Activated CD4-positive, alpha-beta T cell treated with anti-CD3 and anti-CD28 coated beads for 4 hours (primary cell): ENCODE measurements around the gene HNRNPA3.
A peak's percentile ranks its signal among the peaks of the same experiment; 100 is the strongest.
"Not testable (repeated sequence)": the region's sequence is repeated elsewhere in the genome, so short reads cannot be mapped to it uniquely, and the experiment has no call there.

Experiments
- DNase-seq, 2 donors: peaks; one replicate each; pipeline ENCODE4 v3.0.0-alpha.2; 2020

Gene HNRNPA3

DNA sequence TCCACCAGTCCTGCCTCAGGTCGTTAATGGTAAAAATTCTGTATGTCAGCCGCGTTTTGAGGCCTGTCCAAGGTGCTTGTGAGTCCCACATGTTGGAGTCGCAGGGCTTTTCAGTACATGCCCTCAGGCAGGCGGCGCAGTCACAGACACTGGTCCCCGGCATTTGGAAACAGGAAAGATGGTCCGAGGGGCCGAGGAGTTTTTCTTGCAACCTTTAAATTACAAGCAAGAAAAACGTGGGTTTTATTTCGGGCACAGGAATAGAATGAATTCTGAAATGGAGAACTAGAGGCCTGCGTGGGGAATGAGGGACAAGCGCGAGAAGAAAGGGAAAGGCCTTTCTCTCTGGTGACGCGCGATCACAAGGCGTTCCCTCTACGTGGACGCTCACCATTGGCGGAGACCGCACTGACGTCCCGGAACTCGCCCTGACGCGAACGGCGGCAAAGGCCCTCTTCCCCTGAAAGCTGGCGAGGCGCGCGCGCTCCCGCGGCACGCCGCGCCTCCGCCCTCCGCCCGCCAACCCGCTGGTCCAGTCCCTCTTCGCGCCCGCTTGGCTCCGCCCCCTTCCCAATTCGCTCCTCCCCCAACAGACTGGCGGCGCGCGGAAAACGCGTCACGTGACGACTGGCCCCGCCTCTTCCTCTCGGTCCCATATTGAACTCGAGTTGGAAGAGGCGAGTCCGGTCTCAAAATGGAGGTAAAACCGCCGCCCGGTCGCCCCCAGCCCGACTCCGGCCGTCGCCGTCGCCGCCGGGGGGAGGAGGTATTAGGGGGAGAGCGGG, at the start of gene HNRNPA3:
Gene HNRNPA3 (plus strand): TSS at position 689 of the 785 bp plus-strand sequence. CDS start 6 bp downstream, at position 695.
- DNase-seq: peak; percentile 99 to 100

DNA sequence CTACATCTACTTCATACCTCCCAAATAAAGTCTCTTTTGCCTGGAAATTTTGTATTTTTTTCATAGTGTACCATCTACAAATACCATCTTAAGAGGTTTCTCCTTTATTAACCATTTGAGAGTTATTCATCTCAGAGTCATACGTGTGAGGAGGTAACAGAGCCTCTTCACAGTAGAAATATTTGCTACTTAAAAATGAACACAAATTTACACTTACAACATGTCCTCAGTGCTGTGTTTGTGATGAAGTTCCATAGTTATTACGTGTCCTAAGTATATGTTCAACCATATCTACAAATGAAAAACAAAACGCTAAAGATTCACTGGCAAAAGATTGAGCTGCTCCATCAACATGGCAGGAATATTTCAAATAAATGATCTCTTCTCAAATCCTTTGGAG, 48.5 kb upstream of the HNRNPA3 start:
- DNase-seq: no peak

DNA sequence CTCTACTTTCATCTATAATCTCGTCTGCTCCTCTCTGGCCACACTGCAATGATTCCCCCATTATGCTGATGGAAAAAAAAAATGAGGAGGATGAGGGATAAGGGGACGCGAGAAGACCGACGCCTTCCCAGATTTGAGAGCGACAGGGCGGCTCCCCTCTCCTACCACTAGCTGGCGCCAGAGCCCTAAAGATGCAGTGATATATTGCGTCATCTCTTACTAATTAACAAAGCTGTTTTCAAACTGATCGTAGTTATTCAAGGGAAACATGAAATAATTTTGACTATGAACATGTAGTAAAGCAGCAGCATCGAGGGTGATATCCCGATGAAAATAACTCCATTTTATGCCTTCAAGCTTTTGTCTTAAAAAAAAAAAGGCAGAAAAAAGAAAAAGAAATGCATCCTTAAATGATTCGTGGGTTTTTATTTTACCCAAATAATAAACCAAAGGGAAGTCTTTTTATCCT, 48.0 kb upstream of the HNRNPA3 start:
- peak; percentile 74 to 88 for DNase-seq

DNA sequence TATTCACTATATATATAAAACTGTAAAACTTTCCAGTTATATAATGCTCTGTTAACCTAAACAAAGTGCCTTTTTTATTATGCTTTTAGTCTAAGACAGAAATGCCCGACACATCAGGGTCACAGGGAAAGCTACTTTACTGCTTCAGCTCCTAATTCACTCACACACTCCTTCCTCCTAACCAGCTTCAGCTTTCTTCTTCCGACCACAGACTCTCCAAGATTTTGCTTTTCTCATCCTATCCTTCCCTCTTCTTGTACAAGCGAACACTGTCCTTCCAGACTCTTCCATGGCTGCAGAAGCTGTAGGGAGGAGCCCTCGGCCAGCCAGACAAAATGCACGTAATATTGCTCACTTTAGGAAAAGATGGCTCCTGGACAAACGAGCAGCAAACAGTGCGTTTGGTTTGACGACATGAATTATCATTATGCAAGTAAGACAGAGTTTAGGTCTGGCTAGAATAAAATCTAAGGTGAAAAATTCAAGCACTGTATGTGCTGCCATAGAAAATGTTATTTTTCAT, 47.5 kb upstream of the HNRNPA3 start:
- DNase-seq: no peak

DNA sequence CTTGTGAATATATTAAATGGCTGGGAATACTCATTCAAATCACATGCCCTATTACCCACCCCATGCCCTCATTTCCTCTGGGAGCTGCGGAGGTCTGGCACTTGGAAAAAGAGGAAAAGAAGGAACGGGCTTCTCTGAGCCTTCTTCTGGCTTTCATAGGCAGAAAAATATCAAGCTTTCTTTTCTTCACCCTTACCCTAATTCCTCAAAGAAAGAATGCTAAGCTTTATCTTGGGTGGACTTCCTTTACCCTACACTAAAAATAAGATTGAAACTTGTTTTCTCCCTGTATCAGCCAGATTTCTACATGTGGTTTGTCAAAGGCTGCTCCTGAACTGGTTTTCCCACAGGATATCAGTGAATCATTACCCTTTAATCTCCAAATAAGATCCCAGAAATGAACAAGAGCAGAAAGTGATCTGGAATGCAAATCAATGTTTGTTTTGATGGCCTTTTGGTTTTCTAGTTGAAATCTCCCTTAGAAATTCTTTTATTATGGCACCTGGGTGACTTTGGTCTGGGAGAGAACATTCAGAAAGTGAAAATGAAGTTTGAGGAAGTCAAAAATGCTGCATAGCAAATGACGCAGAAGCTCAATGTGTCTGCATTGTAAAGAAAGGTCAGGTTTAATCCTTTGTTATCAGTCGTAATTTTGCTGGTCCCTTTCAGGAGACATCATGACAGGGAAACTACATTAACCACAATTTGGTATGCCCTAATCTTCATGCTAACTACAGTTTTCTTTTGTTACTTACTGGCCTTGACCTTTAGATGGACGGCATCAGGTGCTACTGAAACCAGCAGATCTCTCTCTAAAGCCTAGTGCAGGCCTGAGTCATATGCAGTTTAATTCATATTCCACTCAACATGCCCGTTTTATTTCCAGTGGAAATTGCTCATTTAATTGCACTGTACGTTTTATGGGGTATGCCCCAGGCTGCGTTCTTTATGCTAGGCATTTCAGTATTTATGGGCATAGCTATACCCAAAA, 46.6 kb upstream of the HNRNPA3 start:
- DNase-seq: peak; percentile 4 to 16

DNA sequence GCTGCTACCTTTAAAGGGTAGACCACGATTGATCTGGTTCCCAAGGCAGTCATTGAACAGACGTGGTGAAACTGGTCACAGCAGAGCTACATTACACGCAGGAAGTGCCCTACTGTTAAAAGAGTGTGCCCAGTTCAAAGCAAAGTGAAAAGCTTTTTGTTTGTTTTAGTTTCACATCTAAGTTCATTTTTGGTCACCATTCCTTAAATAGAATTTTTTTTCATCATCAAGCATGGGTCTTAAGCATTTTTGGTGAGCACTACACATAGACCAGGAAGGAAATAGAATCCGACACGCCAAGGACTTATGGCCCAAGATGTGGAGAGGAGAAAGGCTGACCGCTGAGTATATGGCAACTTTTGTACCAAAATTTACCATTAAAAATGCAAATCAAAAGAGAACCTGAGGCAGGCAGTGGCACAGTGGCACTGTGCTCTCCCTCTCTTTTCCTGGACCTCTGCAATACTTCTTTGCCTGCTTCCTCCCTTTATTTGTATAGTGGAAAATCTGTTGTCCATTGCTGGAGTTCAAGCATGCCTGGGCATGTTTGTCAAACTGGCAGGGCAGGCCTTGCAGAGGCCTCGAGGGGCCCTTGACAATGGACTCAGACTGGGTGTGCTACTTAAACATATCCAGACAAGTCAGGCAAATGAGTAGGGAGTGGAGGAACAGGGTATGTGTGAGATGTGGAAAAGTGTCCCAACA, 42.6 kb upstream of the HNRNPA3 start:
- DNase-seq: no peak

DNA sequence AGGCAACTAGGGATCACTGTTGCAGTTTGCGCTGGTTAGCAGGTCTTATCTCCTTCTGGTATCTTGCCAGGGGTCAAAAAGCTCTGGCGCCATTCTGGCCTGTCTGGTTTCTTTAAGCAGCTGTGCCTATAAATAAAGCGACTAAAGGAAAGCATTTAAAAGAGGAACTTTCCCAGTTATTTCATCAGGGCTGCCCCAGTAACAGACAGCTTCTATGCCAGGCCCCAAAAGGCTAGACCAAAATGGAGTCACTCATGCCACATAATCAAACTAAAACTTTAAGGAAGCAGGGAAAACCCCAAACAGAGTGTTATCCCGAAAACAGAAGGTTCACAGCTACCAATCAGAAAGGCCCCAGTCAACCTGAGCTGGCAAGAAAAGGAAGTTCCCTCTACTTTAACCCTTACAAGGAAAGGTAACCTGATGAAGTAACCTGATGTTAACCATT, 41.2 kb upstream of the HNRNPA3 start:
- DNase-seq: no peak

DNA sequence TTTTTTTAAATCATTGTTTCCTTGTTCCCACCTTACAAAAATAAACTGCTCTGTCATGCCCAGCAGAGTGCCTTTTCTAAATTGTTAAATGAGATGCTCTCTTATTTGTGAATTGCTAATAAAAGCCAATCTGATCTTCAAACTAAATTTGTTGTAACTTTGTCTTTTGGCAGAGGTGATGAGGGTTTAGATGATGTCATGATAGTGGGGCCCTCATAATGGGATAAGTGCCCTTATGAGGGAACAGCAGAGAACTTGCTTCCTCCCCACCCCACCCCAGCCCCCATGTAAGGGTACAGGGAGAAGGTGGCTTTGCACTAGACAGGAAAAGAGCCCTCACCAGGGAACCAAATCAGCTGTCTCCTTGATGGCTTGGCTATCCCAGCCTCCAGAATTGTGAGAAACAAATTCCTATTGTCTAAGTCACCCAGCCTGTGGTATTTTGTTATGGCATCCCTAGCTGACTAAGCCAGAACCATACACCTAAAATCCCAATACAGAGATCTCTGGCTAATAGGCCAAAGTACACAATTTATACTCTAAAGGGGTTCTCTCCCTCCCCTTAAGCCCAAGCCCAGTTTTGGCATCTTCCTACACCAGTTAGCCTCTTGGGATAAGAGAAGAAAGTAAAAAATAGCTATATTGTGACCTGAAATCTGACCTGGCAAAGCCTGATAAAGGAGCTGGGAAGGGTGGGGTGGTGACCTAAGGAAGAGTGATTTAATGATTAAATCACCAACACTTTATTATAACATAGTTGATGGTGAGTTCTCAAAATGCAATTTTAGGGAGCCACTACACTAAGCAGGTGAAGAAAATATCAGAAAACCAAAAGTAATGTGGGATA, 40.3 kb upstream of the HNRNPA3 start:
- no peak for DNase-seq

DNA sequence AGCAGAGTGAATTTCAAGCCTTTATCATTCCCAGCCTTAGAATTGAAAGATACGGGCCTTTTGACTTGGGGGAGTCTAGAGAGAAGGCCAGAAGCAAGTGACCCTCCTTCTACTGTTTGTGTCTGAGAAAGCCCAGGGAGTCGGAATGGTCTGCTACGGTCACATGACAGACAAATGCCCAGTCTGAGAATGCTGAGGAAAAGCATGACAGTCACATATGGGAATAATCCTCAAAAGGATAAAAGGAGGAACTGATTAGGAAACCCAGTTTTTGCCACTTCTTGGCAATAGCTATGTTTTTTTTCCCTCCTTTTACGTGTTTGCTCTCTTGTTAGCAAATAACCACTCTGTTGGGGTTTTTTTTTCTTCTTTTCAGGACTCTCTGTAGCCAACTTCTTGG, 38.1 kb upstream of the HNRNPA3 start:
- DNase-seq: no peak

DNA sequence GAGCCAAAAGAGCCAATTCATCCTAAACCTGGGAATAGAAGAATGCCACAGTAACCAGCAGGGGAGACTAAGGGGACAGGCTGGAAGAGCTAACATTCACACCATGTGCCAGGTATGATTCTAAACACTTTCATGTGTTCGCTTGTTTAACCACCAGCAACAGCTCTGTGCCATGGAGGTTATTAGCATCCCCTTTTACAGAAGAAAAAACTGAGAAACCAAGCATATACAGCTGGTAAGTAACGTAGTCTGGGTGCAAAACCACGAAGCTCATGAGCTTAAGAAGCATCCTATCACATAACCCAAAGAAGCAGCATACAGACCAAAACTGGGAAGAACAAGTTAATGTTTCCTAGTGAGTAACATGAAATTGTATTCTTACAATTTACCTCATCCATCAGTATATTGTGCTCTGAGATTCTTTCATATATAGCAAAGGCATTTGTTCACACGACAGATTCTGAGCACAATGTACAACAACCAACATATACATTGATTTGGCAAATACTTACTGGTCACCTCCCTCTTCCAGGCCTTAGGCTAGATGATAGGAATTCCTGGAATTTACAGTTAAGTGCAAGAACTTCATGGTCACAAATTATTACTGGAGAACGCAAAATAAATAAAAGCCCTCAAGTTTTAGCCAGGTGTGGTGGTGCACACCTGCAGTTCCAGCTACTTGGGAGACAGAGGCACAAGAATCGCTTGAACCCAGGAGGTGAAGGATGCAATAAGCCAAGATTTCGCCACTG, 36.5 kb upstream of the HNRNPA3 start:
- no peak for DNase-seq

DNA sequence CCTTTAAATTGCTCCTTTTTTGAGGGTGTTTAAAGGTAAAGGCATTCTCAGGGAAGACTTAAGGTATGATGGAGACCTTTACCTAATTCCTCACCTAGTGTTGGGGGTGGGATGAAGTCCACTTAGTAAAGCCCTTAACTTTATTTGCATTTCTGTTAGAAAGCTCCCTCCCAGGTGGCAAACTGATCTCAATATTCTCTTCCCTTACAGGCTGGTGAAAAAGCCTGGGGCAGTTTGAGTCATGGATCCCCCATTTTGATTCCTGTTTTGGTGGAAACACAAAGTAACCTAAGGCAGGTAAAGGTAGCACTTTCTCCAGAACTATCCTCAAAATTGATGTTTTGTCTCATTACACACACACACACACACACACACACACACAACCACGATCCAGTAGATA, 33.8 kb upstream of the HNRNPA3 start:
- DNase-seq: no peak

DNA sequence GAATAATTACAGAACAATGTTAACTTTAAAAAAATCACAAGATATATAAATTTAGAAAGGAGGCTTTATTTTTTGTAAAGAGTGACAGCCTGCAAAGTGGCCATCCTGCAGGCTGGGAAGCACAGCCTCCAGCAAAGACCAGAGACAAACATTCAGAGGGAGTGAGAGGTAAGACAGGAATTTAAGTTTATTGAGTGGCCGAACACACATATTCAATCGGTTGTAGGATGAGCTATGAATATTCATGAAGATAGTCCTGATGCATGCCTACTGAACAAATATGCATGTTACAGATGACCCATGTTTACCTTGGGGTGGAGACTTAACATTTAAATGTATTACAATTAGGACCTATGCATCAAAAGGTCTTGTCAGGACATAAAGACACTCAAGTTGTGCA, 33.4 kb upstream of the HNRNPA3 start:
- no peak for DNase-seq

DNA sequence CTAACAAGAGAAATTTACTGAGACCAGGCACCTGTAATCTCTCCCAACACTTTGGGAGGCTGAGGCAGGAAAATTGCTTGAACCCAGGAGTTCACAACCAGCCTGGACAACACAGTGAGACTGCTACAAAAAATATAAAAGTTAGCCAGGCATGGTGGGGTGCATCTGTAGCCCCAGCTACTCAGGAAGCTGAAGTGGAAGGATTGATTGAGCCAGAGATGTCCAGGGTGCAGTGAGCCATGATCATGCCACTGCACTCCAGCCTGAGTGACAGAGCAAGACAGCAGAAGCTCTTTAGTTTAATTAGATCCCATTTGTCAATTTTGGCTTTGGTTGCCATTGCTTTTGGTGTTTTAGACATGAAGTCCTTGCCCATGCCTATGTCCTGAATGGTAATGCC, 32.9 kb upstream of the HNRNPA3 start:
- DNase-seq: not testable (repeated sequence)

DNA sequence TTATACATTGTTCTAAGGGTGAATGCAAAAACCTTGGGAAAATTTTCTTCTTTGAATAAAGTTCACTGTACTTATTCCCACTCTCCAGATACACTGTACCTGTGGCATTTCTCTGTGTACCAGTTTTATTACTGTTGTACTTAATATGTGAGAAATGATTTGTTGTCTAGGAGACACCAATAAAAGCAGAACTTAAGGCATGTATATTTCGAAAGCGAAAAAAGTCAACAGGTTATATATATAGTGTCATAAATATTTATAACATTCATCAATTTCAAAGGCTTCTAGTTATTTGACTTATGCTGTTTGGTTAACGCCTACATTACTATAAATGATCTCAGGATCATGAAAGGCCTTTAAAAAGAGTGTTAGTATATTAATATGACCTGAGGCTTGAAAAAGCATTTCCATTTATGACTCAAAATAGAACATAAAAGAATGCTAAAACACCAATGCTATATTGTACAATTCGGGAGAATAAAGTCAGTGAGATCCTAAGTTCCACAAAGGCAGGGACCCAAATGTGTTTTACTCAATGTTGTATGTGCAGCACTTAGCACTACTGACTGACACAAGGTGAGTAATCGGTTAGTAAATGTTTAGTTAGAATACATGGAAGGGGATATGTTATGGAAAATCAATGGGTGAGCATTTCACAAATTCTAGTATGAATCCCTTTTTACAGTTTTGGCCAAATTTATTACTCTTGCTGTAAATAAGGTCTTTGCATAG, 32.2 kb upstream of the HNRNPA3 start:
- no peak for DNase-seq

DNA sequence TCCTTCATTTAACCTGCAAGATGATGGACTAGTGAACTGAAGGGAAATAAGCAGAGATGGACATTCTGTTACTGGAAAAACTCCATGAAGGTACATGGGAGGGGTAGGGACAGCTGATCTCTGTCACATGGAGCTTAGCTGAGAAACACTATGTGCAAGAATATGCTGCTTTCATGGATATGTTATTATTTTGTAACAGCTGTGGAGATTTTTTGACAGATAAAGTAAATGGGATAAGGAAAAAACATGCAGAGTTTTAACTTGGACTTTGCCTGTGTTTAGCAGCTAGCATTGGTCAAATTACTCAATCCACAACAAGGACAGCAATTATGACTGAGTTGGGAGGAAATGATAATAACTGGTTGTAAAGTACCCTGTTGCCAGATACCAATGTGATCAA, 28.7 kb upstream of the HNRNPA3 start:
- DNase-seq: no peak

DNA sequence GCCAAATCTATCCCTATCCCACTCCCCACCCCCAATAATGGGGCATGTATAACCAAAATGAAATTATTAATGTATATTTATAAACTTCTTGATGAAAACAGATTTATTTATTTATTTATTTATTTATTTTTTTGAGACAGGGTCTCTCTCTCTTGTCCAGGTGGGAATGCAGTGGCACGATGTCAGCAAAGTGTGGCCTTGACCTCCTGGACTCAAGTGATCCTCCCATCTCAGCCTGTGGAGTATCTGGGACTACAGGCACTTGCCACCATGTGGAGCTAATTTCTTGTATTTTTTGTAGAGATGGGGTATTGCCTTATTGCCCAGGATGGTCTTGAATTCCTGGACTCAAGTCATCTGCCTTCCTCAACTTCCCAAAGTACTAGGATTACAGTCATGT, 28.0 kb upstream of the HNRNPA3 start:
- no peak for DNase-seq

DNA sequence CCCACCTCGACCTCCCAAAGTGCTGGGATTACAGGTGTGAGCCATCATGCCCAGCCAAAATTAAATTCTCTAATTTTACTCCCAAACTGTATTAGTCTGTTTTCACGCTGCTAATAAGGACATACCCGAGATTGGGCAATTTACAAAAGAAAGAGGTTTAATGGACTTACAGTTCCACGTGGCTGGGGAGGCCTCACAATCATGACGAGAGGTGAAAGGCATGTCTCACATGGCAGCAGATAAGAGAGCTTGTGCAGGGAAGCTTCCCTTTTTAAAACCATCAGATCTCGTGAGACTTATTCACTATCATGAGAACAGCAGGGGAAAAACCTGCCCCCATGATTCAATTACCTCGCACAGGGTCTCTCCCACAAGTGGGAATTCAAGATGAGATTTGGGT, 26.6 kb upstream of the HNRNPA3 start:
- DNase-seq: not testable (repeated sequence)

DNA sequence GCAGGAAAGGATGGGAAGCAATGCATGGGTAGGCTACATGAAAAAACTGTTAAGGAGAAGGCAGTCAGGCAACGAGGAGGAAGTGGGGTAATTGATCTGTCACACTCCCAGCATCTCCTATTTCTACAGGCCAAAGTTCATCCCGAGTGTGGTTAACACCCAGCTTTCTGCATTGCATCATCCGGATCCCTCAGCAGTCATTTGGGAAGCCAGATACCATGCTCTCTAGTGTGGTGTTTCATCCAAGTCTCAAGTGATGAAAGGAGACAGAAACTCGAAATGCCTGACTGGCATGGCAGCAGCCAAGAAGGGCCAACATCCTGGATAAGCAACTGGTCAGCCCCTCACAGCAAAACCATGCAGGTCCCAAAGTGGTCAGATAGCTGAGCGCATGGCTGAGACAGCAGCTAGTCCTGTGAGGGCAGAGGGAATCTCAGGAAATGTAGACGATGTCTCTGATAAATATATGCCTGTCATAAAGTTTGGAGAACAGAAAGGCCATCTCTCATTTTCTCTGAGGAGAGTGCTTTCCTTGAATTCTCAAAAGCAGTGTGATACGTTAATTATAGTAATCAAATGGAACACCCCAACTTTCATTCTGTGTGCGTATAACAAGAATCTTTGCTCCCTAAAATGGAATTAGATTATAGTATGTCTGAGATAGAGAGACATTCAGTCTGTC, 24.8 kb upstream of the HNRNPA3 start:
- no peak for DNase-seq
